A673 (cell line): Measurements from ENCODE around the gene PDLIM1. TPM values are rescaled to one million over a fixed set of nuclear protein-coding genes. Genes with fewer than 3 reads are reported as not detected.

ENCODE experiments used
- BruUV-seq: library from RNA; stranded (reverse); fragments of 400-500 nt; replicated peaks from 2 replicates; lab custom pipeline; 2021; lab: Mats Ljungman, UMichigan
- CTCF ChIA-PET: fragments of 300-600 bp; sonication (Branson Sonifier 250); formaldehyde crosslinking; loops from one replicate; lab custom pipeline; 2022; ENCODE audit warnings: antibody characterized with exemption; lab: Charles Lee
- POLR2A ChIA-PET: fragments of 300-600 bp; sonication (Branson Sonifier 250); formaldehyde crosslinking; loops from one replicate; lab custom pipeline; 2022; ENCODE audit warnings: antibody characterized with exemption; ENCODE audit not compliant: low non-redundant PET; lab: Charles Lee
- DNase-seq: peaks from one replicate; pipeline ENCODE4 v3.0.0-alpha.2; 2015; ENCODE audit warnings: low spot score
- H3K27ac ChIP-seq: fragments of 200-600 bp; sonication (generic); 2 replicates; pipeline ENCODE4 v1.5.1; 2016; ENCODE audit warnings: mixed run types, low read depth, mild to moderate bottlenecking, mixed read lengths, antibody characterized with exemption, low read length; ENCODE audit not compliant: poor library complexity, severe bottlenecking
- H3K27me3 ChIP-seq: fragments of 200-600 bp; sonication (generic); replicated peaks from 2 replicates; pipeline ENCODE4 v1.6.1; 2017; ENCODE audit warnings: mixed run types, low read depth, mild to moderate bottlenecking, mixed read lengths, antibody characterized with exemption, low read length; ENCODE audit not compliant: insufficient read depth, poor library complexity
- H3K36me3 ChIP-seq: fragments of 200-600 bp; sonication (generic); 2 replicates; pipeline ENCODE4 v1.6.1; 2016; ENCODE audit warnings: mixed run types, mild to moderate bottlenecking, mixed read lengths, antibody characterized with exemption, low read length; ENCODE audit not compliant: insufficient read depth, poor library complexity, severe bottlenecking
- H3K4me1 ChIP-seq: fragments of 200-600 bp; sonication (generic); 2 replicates; pipeline ENCODE4 v1.6.1; 2017; ENCODE audit warnings: mixed run types, mild to moderate bottlenecking, mixed read lengths, antibody characterized with exemption, low read length; ENCODE audit not compliant: insufficient read depth, poor library complexity, severe bottlenecking
- H3K4me3 ChIP-seq: fragments of 200-600 bp; sonication (generic); 2 replicates; pipeline ENCODE4 v1.5.1; 2016; ENCODE audit warnings: low read depth, mixed run types, mild to moderate bottlenecking, mixed read lengths, low read length; ENCODE audit not compliant: poor library complexity, severe bottlenecking
- H3K9me3 ChIP-seq: fragments of 200-600 bp; sonication (generic); 2 replicates; pipeline ENCODE4 v1.6.1; 2016; ENCODE audit warnings: mixed run types, low read depth, mild to moderate bottlenecking, mixed read lengths, antibody characterized with exemption, low read length; ENCODE audit not compliant: poor library complexity, severe bottlenecking
- EZH2 ChIP-seq: fragments of 200-600 bp; sonication (generic); IDR thresholded peaks from 2 replicates; pipeline ENCODE4 v1.6.1; 2017; ENCODE audit warnings: borderline replicate concordance, low read depth, mild to moderate bottlenecking, mixed read lengths, antibody characterized with exemption, low read length; ENCODE audit not compliant: poor library complexity, severe bottlenecking
- intact Hi-C: fragments of 100-400 bp; cut with micrococcal nuclease; formaldehyde crosslinking; loops from one replicate; pipeline ENCODE4 v1.10.0; 2022; ENCODE audit not compliant: unreplicated experiment
- total RNA-seq: library from RNA; stranded (reverse); gene quantifications from 2 replicates; pipeline ENCODE4 v1.2.3, GENCODE V29; 2021
- TF ChIP-seq, protein P1 (sequence below): fragments of 300-800, 200-600 bp; sonication (generic); conservative IDR thresholded peaks from 2 replicates; pipeline ENCODE4 v1.5.1; 2017; ENCODE audit warnings: low read depth, mild to moderate bottlenecking, antibody characterized with exemption, low read length, moderate library complexity, mixed read lengths

Gene PDLIM1
- total RNA-seq, 1 experiment from 2014 or later: 0.32 TPM

DNA sequence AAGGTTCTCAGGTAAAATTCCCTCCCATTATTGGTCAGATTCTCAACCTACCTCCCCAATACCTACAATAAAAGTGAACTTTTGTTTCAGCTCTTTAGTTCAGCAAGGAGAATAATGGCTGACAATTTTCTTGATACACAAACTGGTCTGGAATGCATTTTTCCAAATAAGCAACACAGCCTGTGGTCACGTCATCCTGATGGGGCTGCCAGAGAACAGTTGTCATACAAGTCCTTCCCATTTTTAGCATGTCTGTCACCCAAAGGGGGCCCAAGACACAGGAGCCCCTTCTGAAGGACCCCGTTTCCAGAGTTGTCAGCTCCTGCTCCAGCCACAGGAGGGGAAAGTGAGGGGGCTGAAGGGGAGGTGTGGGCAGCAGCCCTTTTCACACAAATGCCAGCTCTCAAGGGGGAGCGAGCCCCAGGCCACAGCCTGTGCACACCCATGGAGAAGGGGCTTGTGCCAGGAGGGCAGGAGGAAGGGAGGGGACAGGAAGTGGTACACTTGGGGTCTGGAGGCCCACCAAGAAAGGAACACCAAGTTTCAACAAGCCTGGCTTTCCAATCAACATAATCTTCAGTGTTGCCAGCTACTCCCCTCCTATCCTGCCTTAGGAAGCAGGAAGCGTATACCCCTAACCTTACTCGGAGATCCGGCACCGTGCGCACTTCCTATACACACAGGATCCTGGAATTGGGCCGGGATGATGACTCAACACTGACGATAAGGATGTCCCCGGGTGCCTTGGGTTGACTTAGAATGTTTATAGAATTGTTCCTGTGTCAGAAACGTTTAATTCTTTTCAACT, 43.4 kb upstream of the PDLIM1 start:
- H3K27me3 ChIP-seq: no peaks in the 10 kb centered on the region
- no peaks in the 10 kb centered on the region for H3K36me3 ChIP-seq
- no peak for TF ChIP-seq EZH2
- TF ChIP-seq, protein P1, sequence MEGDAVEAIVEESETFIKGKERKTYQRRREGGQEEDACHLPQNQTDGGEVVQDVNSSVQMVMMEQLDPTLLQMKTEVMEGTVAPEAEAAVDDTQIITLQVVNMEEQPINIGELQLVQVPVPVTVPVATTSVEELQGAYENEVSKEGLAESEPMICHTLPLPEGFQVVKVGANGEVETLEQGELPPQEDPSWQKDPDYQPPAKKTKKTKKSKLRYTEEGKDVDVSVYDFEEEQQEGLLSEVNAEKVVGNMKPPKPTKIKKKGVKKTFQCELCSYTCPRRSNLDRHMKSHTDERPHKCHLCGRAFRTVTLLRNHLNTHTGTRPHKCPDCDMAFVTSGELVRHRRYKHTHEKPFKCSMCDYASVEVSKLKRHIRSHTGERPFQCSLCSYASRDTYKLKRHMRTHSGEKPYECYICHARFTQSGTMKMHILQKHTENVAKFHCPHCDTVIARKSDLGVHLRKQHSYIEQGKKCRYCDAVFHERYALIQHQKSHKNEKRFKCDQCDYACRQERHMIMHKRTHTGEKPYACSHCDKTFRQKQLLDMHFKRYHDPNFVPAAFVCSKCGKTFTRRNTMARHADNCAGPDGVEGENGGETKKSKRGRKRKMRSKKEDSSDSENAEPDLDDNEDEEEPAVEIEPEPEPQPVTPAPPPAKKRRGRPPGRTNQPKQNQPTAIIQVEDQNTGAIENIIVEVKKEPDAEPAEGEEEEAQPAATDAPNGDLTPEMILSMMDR: no peak
- ChIA-PET POLR2A (interaction anchor here (0.5 to 0.6 kb wide), 2 partner anchors 76 to 423 kb away, joined by 3 to 4 read pairs; no protein-coding TSS in a partner anchor), CTCF (no interaction called here)
- no TSS peak for BruUV-seq
- H3K27ac ChIP-seq: no peak overlapping the region
- H3K4me3 ChIP-seq: no peak overlapping the region
- no peak for DNase-seq
- H3K4me1 ChIP-seq: no peaks in the 10 kb centered on the region
- H3K9me3 ChIP-seq: no peaks in the 10 kb centered on the region
- intact Hi-C loops: no loop called here

DNA sequence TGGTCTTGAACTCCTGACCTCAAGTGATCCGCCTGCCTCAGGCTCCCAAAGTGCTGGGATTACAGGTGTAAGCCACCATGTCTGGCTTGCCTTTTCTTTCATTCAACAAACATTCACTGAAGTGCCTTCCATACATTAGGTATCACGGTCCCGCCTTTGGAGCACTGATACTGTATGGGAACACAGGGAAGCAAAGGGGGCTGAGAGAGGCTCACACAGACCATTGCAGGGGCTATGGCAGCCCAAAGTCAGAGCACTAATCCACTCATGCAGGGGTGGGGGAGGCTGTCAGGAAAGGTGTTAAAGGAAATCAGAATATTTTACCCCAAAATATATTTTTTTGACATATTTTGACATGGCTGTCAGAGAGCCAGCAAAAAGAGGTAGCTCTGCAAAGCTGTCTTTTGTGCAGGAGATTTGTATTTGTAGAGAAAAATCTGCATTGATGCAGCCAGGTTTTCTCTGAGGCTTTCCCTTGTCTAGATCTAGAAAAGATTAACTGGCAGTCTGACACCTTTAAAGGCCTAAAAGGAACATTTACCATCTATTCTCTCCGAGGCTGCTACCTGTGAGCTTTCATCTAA, 42.0 kb upstream of the PDLIM1 start:
- intact Hi-C loops: no loop called here
- no TSS peak for BruUV-seq
- Histone ChIP-seq H3K4me3 (no peak overlapping the region), H3K27me3 (no peaks in the 10 kb centered on the region), H3K27ac (no peak overlapping the region), H3K9me3 (no peaks in the 10 kb centered on the region), H3K36me3 (no peaks in the 10 kb centered on the region), H3K4me1 (no peaks in the 10 kb centered on the region)
- CTCF ChIA-PET: interaction anchor here (0.6 kb wide), 1 partner anchor 178 kb away, joined by 3 read pairs; no protein-coding TSS in a partner anchor
- no peak for TF ChIP-seq EZH2
- POLR2A ChIA-PET: no interaction called here
- DNase-seq: no peak

DNA sequence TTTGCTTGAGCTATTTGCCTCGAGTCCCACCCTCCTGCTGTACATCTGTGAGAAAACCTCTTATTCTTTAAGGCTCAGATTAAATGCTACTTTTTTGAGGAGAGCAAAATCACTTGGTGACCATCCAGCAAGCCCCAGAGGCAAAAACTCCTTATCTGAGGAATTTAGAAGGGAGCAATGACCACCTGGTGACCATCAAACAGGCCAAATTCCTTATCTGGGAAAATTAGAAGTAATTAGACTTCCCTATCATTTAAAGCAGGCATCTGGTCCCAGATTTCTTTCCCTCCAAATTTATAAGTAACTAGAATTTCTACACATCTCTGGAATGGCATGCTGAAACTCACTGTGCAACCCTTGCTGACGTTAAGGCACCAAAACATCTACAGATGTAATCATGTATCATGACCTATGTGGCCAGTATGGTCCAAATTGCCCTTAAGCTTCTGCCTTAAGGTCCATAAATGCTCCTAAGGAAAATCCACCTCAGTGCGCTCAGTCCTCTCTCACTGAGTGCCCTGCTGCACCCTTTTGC, 40.9 kb upstream of the PDLIM1 start:
- POLR2A ChIA-PET: no interaction called here

More for the DNA sequence above, 40.9 kb upstream of the PDLIM1 start:
- no peak for DNase-seq
- BruUV-seq: no TSS peak
- no peak overlapping the region for H3K27ac ChIP-seq
- CTCF ChIA-PET: no interaction called here
- H3K9me3 ChIP-seq: no peaks in the 10 kb centered on the region
- no peaks in the 10 kb centered on the region for H3K4me1 ChIP-seq
- intact Hi-C loops: no loop called here
- H3K27me3 ChIP-seq: peaks cover 3% of the 10 kb centered on the region
- H3K4me3 ChIP-seq: no peak overlapping the region
- no peaks in the 10 kb centered on the region for H3K36me3 ChIP-seq
- TF ChIP-seq EZH2: no peak
- TF ChIP-seq, protein P1: no peak
